Progenitor cell of endocrine pancreas (in vitro differentiated cells): ENCODE data around the gene APEX1. TPM values are rescaled to one million over a fixed set of nuclear protein-coding genes. Genes with fewer than 3 reads are reported as not detected.

Experiments used
- DNase-seq: peaks from one replicate; pipeline ENCODE4 v3.0.0; 2021; ENCODE audit warnings: low spot score; ENCODE audit not compliant: unreplicated experiment
- H3K27ac Mint-ChIP-seq: 2 replicates; pipeline ENCODE4 v1.8.0; 2021; ENCODE audit warnings: mild to moderate bottlenecking, moderate library complexity, mixed read lengths
- H3K27me3 Mint-ChIP-seq: 2 replicates; pipeline ENCODE4 v1.8.0; 2021; ENCODE audit warnings: mixed read lengths
- H3K36me3 Mint-ChIP-seq: 2 replicates; pipeline ENCODE4 v1.8.0; 2022; ENCODE audit warnings: mixed read lengths; ENCODE audit not compliant: insufficient read depth
- H3K4me1 Mint-ChIP-seq: 2 replicates; pipeline ENCODE4 v1.8.0; 2021; ENCODE audit warnings: low read depth, mixed read lengths
- H3K4me3 Mint-ChIP-seq: 2 replicates; pipeline ENCODE4 v1.8.0; 2021; ENCODE audit warnings: low read depth, mild to moderate bottlenecking, moderate library complexity, mixed read lengths
- H3K9me3 Mint-ChIP-seq: 2 replicates; pipeline ENCODE4 v1.8.0; 2021; ENCODE audit warnings: low read depth, mixed read lengths
- total RNA-seq: library from RNA; stranded (reverse); gene quantifications from 2 replicates; pipeline ENCODE4 v1.2.1, GENCODE V29; 2021
- TF ChIP-seq, protein P1 (sequence below): fragments of 200-600 bp; sonication (generic); IDR thresholded peaks from one replicate; pipeline ENCODE4 v1.5.0; 2021; ENCODE audit warnings: antibody characterized with exemption, mild to moderate bottlenecking; ENCODE audit not compliant: unreplicated experiment

The APEX1 gene
- total RNA-seq, 1 donor from 2014 or later: 309 TPM

- H3K4me1 Mint-ChIP-seq: peaks cover 15% of the 10 kb centered on the region
- peak overlapping the region; percentile 93 for H3K27ac Mint-ChIP-seq
- H3K4me3 Mint-ChIP-seq: peak overlapping the region; percentile 89
- TF ChIP-seq, protein P1, sequence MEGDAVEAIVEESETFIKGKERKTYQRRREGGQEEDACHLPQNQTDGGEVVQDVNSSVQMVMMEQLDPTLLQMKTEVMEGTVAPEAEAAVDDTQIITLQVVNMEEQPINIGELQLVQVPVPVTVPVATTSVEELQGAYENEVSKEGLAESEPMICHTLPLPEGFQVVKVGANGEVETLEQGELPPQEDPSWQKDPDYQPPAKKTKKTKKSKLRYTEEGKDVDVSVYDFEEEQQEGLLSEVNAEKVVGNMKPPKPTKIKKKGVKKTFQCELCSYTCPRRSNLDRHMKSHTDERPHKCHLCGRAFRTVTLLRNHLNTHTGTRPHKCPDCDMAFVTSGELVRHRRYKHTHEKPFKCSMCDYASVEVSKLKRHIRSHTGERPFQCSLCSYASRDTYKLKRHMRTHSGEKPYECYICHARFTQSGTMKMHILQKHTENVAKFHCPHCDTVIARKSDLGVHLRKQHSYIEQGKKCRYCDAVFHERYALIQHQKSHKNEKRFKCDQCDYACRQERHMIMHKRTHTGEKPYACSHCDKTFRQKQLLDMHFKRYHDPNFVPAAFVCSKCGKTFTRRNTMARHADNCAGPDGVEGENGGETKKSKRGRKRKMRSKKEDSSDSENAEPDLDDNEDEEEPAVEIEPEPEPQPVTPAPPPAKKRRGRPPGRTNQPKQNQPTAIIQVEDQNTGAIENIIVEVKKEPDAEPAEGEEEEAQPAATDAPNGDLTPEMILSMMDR: no peak
- H3K9me3 Mint-ChIP-seq: peaks cover 7% of the 10 kb centered on the region
- H3K27me3 Mint-ChIP-seq: no peaks in the 10 kb centered on the region
- peaks cover 20% of the 10 kb centered on the region for H3K36me3 Mint-ChIP-seq
- DNase-seq: peak; percentile 59
Observed at GRCh38 chr14:20460458-20461224, 5.6 kb downstream of the APEX1 start.

DNA sequence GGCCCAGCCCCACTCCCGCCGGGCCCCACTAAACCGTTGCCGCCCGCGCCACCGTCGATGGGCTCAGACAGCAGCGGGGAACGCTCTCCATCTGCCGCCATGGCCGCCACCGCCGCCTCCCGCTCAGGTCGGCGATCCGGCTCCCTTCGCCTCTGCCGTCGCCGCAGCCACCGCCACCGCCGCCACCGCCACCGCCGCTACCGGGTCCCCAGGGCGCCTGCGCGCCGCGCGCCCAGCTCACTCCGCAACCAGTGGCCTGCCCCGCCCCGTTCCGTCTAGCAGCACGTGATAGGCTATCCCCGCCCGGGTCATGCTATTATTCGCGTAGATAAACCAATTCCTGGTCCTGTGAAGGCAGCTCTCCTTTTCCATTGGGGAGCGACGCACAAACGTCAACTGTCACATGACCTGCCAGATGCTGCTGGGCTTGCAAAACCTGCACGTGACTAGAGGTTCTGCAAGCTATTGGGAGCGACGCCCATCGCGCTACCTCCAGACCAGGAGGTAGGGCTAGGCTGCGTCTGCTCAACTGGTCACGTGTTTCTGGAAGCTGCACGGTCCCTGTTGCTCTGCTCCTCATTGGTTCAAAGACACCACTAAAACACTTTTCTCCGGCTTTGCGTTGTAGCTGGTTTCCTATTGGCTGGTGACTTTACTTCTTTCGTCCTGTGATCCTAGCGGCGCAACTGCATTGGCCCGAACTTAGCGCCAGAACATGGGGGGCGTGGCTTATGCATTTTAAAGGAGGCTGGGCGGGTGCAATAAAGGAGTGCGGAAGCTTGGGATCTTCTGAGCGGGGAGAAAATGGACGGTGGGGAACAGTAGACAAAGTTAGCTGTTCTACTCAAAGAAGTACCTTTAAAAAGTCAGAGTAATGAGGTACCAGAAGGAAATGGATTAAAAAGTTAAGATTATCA lies 6.5 kb downstream of the APEX1 start, which contains the start of gene PIP4P1:
TSS of gene PIP4P1 (minus strand) at position 210 of the 917 bp plus-strand sequence. CDS start at position 101, 109 bp downstream.
- peak within 1 kb of the TSS; percentile 89 for H3K4me3 Mint-ChIP-seq
- H3K36me3 Mint-ChIP-seq: peaks cover 20% of the 10 kb centered on the region
- no peaks in the 10 kb centered on the region for H3K27me3 Mint-ChIP-seq
- TF ChIP-seq, protein P1: no peak
- peak; percentile 97 for DNase-seq
- peaks cover 7% of the 10 kb centered on the region for H3K9me3 Mint-ChIP-seq
- H3K4me1 Mint-ChIP-seq: peaks cover 15% of the 10 kb centered on the region
- H3K27ac Mint-ChIP-seq: peak within 1 kb of the TSS; percentile 96

DNA sequence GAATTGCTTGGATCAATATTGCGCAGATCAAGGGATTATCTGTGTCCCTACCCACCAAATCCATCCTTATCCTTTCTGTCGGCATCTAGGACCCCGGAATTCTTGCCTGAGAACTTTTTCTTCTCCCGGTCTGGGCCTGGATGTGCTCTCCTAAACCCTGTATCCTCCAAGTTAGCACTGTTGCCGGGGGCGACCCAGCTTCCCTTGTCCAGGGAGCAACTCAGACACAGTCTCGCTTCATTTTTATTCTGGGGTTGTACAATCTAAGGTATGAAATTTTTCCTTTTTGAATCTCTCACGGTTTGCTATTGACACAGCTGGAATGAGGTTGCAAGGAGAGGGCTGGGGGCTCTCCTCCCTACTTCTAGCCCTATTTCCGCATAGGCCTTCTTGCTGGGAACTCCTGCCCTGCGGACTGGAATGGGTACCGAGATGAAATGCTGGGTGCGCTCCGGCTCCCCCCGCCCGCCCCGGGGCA lies 13.8 kb downstream of the APEX1 start:
- Mint-ChIP-seq H3K36me3 (peaks cover 4% of the 10 kb centered on the region), H3K27me3 (no peaks in the 10 kb centered on the region), H3K9me3 (no peaks in the 10 kb centered on the region), H3K27ac (peak overlapping the region; percentile 95), H3K4me3 (peak overlapping the region; percentile 94), H3K4me1 (peaks cover 17% of the 10 kb centered on the region)
- no peak for DNase-seq
- TF ChIP-seq, protein P1: no peak

DNA sequence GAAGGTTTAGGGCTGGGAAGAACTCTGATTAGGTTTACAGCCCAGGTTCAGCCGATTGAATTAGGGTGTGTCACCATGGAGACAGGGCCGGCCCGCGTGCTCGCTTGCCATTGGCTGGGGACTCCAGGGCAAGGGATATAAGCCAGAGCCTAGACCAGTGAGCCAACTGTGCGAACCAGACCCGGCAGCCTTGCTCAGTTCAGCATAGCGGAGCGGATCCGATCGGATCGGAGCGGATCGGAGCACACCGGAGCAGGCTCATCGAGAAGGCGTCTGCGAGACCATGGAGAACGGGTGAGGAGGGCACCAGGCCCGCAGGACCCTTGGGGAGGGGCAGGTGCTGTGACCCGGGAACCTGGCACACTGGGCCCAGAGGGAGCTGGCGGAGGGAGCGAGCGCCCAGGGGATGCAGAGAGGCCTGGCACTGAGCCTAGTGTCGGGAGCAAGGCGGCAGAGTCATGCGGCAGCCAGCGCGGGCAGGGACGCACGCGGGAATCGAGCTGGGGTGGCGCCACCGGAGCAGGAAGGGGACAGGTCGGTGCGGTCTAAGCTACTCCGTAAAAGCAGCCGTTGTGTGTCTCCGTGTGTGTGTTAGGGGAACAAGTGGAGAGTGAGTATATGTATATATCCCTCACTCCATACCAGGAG lies 14.3 kb downstream of the APEX1 start, which contains the start of gene PNP:
TSS of gene PNP (plus strand) at position 165 of the 648 bp plus-strand sequence. CDS start at position 284, 119 bp downstream.
- H3K9me3 Mint-ChIP-seq: no peaks in the 10 kb centered on the region
- H3K27ac Mint-ChIP-seq: peak within 1 kb of the TSS; percentile 95
- peak; percentile 77 for DNase-seq
- TF ChIP-seq, protein P1: no peak
- peak within 1 kb of the TSS; percentile 94 for H3K4me3 Mint-ChIP-seq
- peaks cover 9% of the 10 kb centered on the region for H3K36me3 Mint-ChIP-seq
- peaks cover 17% of the 10 kb centered on the region for H3K4me1 Mint-ChIP-seq
- H3K27me3 Mint-ChIP-seq: no peaks in the 10 kb centered on the region
